ENCODE data around the gene SCRN3.

DNA sequence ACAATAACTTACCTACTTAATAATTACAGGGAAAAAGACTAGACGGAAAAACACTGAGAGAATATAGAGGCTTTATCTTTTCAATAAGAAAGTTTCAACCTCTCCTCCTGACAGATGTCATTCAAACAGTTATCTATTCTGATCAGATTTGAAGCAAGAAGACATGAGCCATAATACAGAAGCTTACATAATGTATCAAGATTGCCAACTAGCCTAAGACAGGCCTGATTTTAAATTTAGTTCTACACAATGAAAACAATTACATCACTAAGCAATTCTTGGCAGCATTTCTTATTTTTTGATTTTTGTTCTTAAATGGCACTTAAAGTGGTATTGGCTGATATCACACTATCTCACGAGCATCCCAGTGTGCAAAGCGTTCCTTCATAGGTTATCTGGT, 49.7 kb downstream of the SCRN3 start:
- TF ChIP-seq YY1 (IDR thresholded peaks at IDR 0.05; ENCODE audit: insufficient read depth, insufficient read length) (no peak), SUZ12 (IDR thresholded peaks at IDR 0.05; ENCODE audit: extremely low read depth, insufficient read depth, insufficient read length) (no peak), ZNF274 (IDR thresholded peaks at IDR 0.05; ENCODE audit: low read depth, low read length) (no peak)

All from NT2/D1 (cell line).